A549 treated with ZK216348 at 1 μM for 4 hours (cell line): ENCODE measurements around the gene EMILIN2. TPM values are rescaled to one million over a fixed set of nuclear protein-coding genes. Genes with fewer than 3 reads are reported as not detected.

Source experiments
- total RNA-seq: library from RNA; stranded (reverse); fragments of 200-300 nt; extraction: Qiagen RNA extraction; gene quantifications from 5 replicates; pipeline ENCODE4 v1.2.3, GENCODE V29; 2022; ENCODE audit warnings: low read depth

EMILIN2 gene
- 8.6 to 14.7 TPM (median 14.1 TPM) in 5 replicates for total RNA-seq

DNA sequence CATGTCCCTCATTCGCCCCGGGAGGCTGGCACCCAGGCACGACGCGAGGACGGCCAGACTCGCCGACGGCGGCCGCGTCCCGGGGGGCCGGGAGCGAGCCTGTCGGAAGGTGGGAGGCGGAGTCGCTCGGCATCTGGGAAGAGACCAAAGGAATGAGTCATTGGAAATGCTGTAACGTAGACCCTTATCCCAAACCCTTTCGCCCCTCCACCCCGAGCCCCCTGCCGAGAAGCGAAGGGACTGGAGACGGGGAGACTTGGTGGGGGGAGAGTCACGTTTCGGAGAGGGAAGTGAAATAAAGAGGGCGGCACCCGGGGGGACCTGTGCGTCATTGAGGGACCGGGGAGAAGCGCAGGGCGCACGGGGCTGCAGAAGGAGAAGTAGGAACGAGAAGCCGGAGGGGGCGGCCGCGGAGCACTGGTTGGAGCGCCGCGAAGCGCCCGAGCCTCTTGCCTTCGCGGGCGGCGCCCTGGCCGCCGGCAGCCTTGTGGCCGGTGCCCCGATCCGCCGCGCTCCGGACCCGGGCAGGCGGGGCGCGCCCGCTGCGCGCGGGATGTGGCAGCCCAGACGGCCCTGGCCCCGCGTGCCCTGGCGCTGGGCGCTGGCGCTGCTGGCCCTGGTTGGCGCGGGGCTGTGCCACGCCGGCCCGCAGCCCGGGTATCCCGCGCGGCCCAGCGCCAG, at the start of gene EMILIN2:
EMILIN2 (plus strand) TSS at position 371 of the 681 bp plus-strand sequence; CDS start at position 554, 183 bp downstream.

Other genes with a start within 250 kb of the EMILIN2 start
- 14.8 to 22.8 TPM (median 17.5 TPM) in 5 replicates for gene SMCHD1, start 191.3 kb upstream of the EMILIN2 start, total RNA-seq
- 13.6 to 21.5 TPM (median 19.2 TPM) in 5 replicates for gene LPIN2, start 166.1 kb downstream of the EMILIN2 start, total RNA-seq